Measurements from ENCODE around the gene CNTN4.
A peak's percentile ranks its signal among the peaks of the same experiment; 100 is the strongest.

Gene CNTN4

DNA sequence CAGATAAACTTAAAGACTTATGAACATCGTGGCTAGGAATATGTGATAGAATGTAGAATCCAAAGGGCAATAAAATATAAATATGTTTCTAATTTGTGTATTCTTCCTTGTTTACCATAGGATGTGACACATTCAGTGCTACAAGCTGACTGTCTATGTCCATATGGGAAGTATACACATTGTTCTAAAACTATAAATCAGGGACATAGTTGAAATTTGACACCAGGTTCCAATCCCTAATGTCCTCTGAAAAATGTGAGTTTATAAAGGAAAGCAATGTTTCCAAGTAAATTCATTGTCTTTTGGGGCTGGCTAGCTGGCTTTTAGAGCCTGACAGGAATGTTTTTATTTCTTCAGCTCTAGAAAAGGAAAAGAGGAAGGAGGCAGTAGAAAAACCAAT is 273.6 kb downstream of the CNTN4 start:
- in situ Hi-C loops (cut with HindIII; ENCODE audit: low sequenced_read_pairs) = no loop called here
- TF ChIP-seq, protein P1, sequence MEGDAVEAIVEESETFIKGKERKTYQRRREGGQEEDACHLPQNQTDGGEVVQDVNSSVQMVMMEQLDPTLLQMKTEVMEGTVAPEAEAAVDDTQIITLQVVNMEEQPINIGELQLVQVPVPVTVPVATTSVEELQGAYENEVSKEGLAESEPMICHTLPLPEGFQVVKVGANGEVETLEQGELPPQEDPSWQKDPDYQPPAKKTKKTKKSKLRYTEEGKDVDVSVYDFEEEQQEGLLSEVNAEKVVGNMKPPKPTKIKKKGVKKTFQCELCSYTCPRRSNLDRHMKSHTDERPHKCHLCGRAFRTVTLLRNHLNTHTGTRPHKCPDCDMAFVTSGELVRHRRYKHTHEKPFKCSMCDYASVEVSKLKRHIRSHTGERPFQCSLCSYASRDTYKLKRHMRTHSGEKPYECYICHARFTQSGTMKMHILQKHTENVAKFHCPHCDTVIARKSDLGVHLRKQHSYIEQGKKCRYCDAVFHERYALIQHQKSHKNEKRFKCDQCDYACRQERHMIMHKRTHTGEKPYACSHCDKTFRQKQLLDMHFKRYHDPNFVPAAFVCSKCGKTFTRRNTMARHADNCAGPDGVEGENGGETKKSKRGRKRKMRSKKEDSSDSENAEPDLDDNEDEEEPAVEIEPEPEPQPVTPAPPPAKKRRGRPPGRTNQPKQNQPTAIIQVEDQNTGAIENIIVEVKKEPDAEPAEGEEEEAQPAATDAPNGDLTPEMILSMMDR (IDR thresholded peaks at IDR 0.05; ENCODE audit: low read depth, low read length, missing control alignments) = no peak

DNA sequence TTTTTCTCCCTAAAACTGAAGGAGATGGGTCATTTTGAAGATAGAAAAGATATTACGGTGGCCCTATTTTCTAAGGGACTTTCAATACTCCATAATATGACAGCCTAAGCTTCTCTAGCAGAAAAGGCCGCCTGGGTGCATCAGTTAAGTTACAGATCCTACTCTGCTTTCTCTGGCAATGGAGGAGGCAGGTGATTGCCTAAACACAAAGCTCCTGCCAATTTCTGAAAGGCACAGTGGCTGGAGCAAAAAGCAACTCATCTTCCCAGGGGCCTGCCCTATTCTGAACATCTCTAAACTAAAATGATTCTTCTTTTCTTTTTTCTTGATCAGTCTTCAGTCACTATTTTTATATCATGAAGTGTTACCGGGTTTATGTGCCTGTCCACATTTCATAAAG is 276.7 kb downstream of the CNTN4 start:
- H3K4me3 ChIP-seq (ENCODE audit: low read depth, low read length) = no peak overlapping the region
- DNase-seq (ENCODE audit: low read depth) = no peak
- TF ChIP-seq, protein P1 (IDR thresholded peaks at IDR 0.05; ENCODE audit: low read depth, low read length, missing control alignments) = no peak
- in situ Hi-C loops (cut with HindIII; ENCODE audit: low sequenced_read_pairs) = no loop called here

More for the DNA sequence above, 273.6 kb downstream of the CNTN4 start:
- no peak for DNase-seq (ENCODE audit: low read depth)
- no peak overlapping the region for H3K4me3 ChIP-seq (ENCODE audit: low read depth, low read length)

DNA sequence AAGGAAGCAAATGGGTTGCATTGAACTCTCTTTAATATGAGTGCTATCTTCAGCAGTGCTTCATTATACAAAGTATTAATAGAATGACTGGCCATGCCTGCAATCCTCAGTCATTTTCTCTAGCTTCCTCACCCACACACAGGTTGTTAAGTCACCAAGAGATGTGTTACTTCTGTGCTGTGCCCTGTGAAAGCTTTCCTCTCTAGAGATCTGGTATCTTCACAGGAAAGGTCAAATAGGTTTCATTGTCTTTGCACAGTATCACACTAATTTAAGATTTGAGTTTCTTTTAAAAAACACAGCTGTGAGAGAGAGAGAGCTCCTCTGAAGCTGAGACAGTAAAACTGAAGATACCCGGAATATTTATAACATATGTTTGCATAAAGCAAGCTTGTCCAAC is 278.6 kb downstream of the CNTN4 start:
- in situ Hi-C loops (cut with HindIII; ENCODE audit: low sequenced_read_pairs) = no loop called here
- H3K4me3 ChIP-seq (ENCODE audit: low read depth, low read length) = no peak overlapping the region
- no peak for DNase-seq (ENCODE audit: low read depth)
- TF ChIP-seq, protein P1 (IDR thresholded peaks at IDR 0.05; ENCODE audit: low read depth, low read length, missing control alignments) = no peak

DNA sequence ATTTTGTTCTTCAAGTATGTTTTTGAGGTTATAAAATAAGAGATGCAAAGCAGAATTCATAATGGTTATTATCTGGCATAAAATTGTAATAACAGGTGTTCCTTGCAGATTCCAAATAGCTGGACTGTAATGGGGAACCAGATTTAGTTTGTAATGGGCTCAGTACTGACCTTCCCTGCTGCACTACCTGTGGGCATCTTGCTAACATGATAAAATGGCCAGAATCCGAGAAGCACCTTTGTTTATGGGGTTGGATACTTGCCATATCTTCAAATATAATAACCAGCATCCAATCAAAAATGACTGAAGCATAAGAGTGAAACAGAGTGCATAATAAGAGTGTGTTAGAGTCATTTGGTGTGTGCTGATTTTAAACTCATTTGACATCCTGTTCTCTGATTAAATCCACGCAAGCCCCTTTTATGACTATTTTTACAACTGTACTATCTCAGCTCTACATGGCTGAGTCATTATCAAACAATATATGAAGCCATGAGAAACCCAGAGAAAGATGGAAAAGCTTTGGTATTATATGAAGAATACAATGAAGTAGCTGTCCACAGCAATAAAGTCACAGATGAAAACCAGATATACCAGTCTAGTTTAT is 292.4 kb downstream of the CNTN4 start:
- TF ChIP-seq, protein P1 (IDR thresholded peaks at IDR 0.05; ENCODE audit: low read depth, low read length, missing control alignments) = no peak
- in situ Hi-C loops (cut with HindIII; ENCODE audit: low sequenced_read_pairs) = no loop called here
- no peak for DNase-seq (ENCODE audit: low read depth)
- no peak overlapping the region for H3K4me3 ChIP-seq (ENCODE audit: low read depth, low read length)

DNA sequence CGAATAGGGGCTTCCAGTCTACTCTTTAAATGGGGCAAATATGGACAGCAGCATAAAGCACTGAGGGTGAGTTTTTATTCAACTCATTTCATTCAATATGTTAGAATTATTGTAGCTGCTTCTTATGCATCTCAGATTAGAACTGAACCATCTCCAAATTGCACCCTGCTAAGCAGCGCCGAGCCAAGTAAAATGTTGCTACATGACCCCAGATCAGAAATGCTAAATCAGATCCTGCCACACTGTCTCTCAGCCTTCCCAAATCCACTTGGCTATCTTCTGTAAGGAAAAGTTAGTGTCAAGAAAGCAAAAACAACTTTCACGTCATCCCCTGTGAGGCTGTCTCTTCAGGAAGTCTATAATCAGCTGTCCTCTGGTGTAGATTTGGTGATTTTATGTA is 293.2 kb downstream of the CNTN4 start:
- no peak overlapping the region for H3K4me3 ChIP-seq (ENCODE audit: low read depth, low read length)
- no peak for DNase-seq (ENCODE audit: low read depth)
- in situ Hi-C loops (cut with HindIII; ENCODE audit: low sequenced_read_pairs) = no loop called here
- TF ChIP-seq, protein P1 (IDR thresholded peaks at IDR 0.05; ENCODE audit: low read depth, low read length, missing control alignments) = no peak

DNA sequence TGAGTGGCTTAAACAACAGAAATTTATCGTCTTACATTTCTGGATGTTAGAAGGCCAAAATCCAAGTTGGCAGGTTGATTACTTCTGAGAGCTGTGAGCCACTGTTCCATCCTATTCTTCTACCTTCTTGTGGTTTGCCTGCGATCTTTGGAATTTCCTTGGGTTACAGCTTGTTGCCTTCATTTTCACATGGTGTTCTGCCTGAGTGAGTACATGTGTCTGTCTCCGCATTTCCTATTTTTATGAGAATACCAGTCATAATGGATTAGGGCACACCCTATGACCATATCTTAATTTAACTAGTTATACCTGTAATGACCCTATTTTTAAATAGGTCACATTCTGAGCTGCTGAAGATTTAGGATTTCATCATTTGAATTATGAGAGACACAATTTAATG is 294.3 kb downstream of the CNTN4 start:
- TF ChIP-seq, protein P1 (IDR thresholded peaks at IDR 0.05; ENCODE audit: low read depth, low read length, missing control alignments) = no peak

More for the DNA sequence above, 294.3 kb downstream of the CNTN4 start:
- in situ Hi-C loops (cut with HindIII; ENCODE audit: low sequenced_read_pairs) = no loop called here
- DNase-seq (ENCODE audit: low read depth) = peak; percentile 4
- no peak overlapping the region for H3K4me3 ChIP-seq (ENCODE audit: low read depth, low read length)
